ACHN (cell line): ENCODE measurements around the gene ZNF775.

Experiments used
- DNase-seq: peaks from one replicate; pipeline ENCODE4 v3.0.0-alpha.2; 2015
- in situ Hi-C: cut with HindIII; loops from 2 replicates; pipeline ENCODE4 v1.10.0; 2017; ENCODE audit warnings: low sequenced_read_pairs, low pct_ligation_motif_present, low pct_unique_long_range_greater_than_20kb

ZNF775 gene

GRCh38 chr7:150446288-150446938 is 67.3 kb downstream of the ZNF775 start:
- no peak for DNase-seq
- in situ Hi-C loops = no loop called here
